Ascending aorta (tissue), 2 donors: ENCODE data around the gene DPH5. TPM values are rescaled to one million over a fixed set of nuclear protein-coding genes. Genes with fewer than 3 reads are reported as not detected.

Experiments used
- DNase-seq, 2 donors: peaks; one replicate each; pipeline ENCODE4 v3.0.0-alpha.2; 2019; ENCODE audit warnings: low spot score in 2 of 2
- H3K27ac ChIP-seq, 2 donors: fragments of 200-600 bp; sonication (generic); one replicate each; pipeline ENCODE4 v1.5.1; 2016 to 2017; ENCODE audit warnings: mild to moderate bottlenecking in 1 of 2
- H3K27me3 ChIP-seq: fragments of 200-600 bp; sonication (generic); one replicate; pipeline ENCODE4 v1.5.1; 2017
- H3K36me3 ChIP-seq, 2 donors: fragments of 200-600 bp; sonication (generic); one replicate each; pipeline ENCODE4 v1.5.1; 2016
- H3K4me1 ChIP-seq, 2 donors: fragments of 200-600 bp; sonication (generic); one replicate each; pipeline ENCODE4 v1.5.1; 2016 to 2017; ENCODE audit warnings: mild to moderate bottlenecking in 1 of 2
- H3K4me3 ChIP-seq, 2 donors: fragments of 200-600 bp; sonication (generic); one replicate each; pipeline ENCODE4 v1.5.1; 2016 to 2017; ENCODE audit warnings: mild to moderate bottlenecking in 1 of 2
- H3K9me3 ChIP-seq, 2 donors: fragments of 200-600 bp; sonication (generic); one replicate each; pipeline ENCODE4 v1.5.1; 2016
- CTCF ChIP-seq, 3 experiments: fragments of 200-600 bp in 2 of 3; fragments of 450-650 bp in 1 of 3; sonication (generic) in 2 of 3; IDR thresholded peaks; one replicate each; pipeline ENCODE4 v1.5.1; 2016 to 2019; ENCODE audit warnings: antibody characterized with exemption in 3 of 3, mild to moderate bottlenecking in 1 of 3, moderate library complexity in 1 of 3
- intact Hi-C: fragments of 100-400 bp; cut with DNase I; formaldehyde crosslinking; loops from one replicate; pipeline ENCODE4 v1.15.1; 2023
- total RNA-seq: library from RNA; depleted of rRNA; stranded (reverse); fragments of >200 nt; gene quantifications from one replicate; pipeline ENCODE4 v1.1.0, GENCODE V29; 2016

DPH5 gene
- total RNA-seq, 1 donor from 2014 or later, result 1.1 TPM

GRCh38 chr1:100943533-100943932 lies 82.1 kb downstream of the DPH5 start:
- no peaks in the 10 kb centered on the region for H3K4me1 ChIP-seq
- intact Hi-C loops, result no loop called here
- H3K36me3 ChIP-seq, result peaks cover 0 to 18% of the 10 kb centered on the region in 2 donors
- H3K27me3 ChIP-seq, result no peaks in the 10 kb centered on the region
- H3K27ac ChIP-seq, result no peak overlapping the region
- no peak for DNase-seq
- TF ChIP-seq CTCF (IDR thresholded peaks at IDR 0.05), result no peak
- no peaks in the 10 kb centered on the region for H3K9me3 ChIP-seq
- no peak overlapping the region for H3K4me3 ChIP-seq

- Histone ChIP-seq H3K4me1 (no peaks in the 10 kb centered on the region), H3K4me3 (no peak overlapping the region), H3K36me3 (peaks cover 0 to 28% of the 10 kb centered on the region in 2 donors), H3K27me3 (no peaks in the 10 kb centered on the region), H3K27ac (no peak overlapping the region), H3K9me3 (no peaks in the 10 kb centered on the region)
- no peak for TF ChIP-seq CTCF (IDR thresholded peaks at IDR 0.05)
- intact Hi-C loops, result no loop called here
- no peak for DNase-seq
Measured at GRCh38 chr1:100942304-100943046, 83.1 kb downstream of the DPH5 start.

- no peaks in the 10 kb centered on the region for H3K9me3 ChIP-seq
- intact Hi-C loops, result no loop called here
Measured at GRCh38 chr1:100941580-100942216, 83.9 kb downstream of the DPH5 start.

GRCh38 chr1:100941098-100941527 lies 84.5 kb downstream of the DPH5 start:
- Histone ChIP-seq H3K27me3 (no peaks in the 10 kb centered on the region), H3K27ac (no peak overlapping the region), H3K4me3 (no peak overlapping the region), H3K9me3 (no peaks in the 10 kb centered on the region), H3K36me3 (peaks cover 4 to 28% of the 10 kb centered on the region in 2 donors), H3K4me1 (no peaks in the 10 kb centered on the region)
- no peak for DNase-seq
- intact Hi-C loops, result no loop called here
- no peak for TF ChIP-seq CTCF (IDR thresholded peaks at IDR 0.05)

More at GRCh38 chr1:100941580-100942216, 83.9 kb downstream of the DPH5 start:
- no peak for DNase-seq
- Histone ChIP-seq H3K4me1 (no peaks in the 10 kb centered on the region), H3K36me3 (peaks cover 0 to 28% of the 10 kb centered on the region in 2 donors), H3K27me3 (no peaks in the 10 kb centered on the region), H3K27ac (no peak overlapping the region), H3K4me3 (no peak overlapping the region)
- no peak for TF ChIP-seq CTCF (IDR thresholded peaks at IDR 0.05)

Other genes with a start within 250 kb of the DPH5 start
- 8.4 TPM for gene EXTL2, start 130.9 kb downstream of the DPH5 start, total RNA-seq
- 12.1 TPM for gene SLC30A7, start 129.7 kb downstream of the DPH5 start, total RNA-seq
- 291 TPM for gene S1PR1, start 211.2 kb upstream of the DPH5 start, total RNA-seq